Activated T-cell treated with anti-CD3 and anti-CD28 coated beads for 4 hours (primary cell): ENCODE measurements around the gene ZBTB32.

Experiments
- DNase-seq: peaks from one replicate; pipeline ENCODE4 v3.0.0-alpha.2; 2020

ZBTB32 gene

DNA sequence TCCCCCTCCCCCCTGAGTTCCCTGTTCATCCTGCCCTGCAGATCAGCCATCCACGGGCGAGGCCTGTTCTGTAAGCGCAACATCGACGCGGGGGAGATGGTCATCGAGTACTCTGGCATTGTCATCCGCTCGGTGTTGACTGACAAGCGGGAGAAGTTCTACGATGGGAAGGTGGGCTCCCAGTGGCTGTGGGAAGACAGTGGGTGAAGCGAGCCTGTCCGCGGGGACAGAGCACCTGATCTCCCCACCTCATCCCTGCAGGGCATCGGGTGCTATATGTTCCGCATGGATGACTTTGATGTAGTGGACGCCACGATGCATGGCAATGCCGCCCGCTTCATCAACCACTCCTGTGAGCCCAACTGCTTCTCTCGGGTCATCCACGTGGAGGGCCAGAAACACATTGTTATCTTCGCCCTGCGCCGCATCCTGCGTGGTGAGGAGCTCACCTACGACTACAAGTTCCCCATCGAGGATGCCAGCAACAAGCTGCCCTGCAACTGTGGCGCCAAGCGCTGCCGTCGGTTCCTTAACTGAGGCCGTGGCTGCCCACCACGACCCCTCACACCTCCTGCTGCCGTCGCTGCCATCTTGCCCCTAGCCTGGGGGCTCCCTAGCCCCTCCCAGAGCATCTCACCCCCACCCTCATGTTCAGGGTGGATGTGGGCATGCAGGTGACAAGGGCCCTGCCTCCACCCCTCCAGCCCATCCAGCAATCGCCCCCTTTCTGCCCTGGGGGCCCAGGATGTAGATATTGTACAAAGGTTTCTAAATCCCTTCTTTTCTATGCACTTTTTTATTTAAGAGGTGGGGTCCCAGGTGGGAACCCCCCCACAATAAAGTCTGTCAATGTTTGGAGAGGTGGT lies 33.9 kb downstream of the ZBTB32 start:
- DNase-seq, result no peak

DNA sequence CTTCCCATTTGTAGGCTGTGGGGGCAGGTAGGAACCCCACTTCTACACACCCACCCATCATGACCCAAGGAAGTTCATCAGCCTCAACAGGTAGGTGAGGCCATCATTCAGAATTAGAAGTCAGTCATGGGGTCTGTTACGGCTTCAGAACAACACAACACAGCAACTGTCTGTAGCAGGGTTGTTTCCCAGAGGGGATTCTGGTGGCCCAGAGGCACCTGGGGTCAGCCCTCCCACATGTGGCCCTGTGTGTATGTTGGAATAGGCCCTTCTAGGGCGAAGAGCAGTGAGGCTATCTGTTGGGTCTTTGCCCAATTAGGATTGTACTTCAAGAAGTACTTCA lies 34.5 kb downstream of the ZBTB32 start:
- DNase-seq, result no peak

DNA sequence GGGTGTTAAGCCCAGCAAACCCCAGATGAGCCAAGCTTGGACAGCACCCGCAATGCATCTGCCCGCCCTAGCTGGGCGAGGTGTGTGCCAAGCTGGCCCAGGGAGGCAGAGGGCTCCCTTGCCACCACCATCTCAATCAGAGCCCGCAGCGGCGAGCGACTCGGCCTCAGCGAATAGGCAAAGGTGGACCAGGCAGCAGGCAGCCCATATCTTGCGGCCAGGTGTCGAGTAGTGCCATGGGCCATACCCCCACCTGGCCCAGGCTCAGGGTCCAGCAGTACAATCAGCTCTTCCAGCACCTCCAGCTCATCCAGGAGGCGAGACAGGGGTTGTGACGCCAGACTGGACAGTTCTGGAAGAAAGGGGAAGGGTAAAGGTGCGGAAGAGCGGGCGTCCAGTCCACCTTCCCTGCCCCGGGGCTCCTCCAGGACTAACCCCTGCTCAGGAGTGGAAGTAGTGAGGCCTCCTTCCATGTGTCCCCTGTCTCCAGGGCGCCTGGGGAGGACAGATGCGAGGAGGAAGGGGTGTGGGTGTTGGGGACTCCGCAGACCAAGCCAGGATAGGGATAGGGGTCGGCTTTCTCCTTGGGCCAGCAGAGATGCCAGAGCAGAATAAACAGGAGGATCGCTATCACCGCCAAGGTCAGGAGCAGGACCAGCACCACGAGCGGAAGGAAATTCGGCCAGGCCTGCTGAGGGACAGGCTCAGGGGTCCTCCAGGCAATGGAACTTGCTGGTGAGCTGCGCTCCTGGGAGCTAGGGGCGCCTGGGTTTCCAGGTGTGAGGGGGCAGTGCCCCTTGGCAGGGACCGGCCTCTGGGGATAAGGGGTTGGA lies 35.1 kb downstream of the ZBTB32 start:
- no peak for DNase-seq

DNA sequence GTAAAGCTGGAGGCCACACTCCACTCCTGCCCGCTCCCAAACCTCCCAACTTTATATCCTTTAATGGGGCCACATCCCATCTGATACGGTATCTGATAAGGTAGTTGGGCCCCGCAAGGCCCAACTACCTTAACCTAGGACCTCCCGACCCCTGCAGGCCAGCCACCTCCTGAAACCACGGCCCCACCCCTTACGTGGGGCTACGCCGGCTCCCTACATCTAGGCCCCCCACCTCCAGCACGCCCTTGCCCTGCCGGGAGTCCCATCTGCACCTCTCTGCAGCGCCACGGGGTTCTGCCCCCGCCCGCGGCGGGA lies 35.7 kb downstream of the ZBTB32 start:
- no peak for DNase-seq

DNA sequence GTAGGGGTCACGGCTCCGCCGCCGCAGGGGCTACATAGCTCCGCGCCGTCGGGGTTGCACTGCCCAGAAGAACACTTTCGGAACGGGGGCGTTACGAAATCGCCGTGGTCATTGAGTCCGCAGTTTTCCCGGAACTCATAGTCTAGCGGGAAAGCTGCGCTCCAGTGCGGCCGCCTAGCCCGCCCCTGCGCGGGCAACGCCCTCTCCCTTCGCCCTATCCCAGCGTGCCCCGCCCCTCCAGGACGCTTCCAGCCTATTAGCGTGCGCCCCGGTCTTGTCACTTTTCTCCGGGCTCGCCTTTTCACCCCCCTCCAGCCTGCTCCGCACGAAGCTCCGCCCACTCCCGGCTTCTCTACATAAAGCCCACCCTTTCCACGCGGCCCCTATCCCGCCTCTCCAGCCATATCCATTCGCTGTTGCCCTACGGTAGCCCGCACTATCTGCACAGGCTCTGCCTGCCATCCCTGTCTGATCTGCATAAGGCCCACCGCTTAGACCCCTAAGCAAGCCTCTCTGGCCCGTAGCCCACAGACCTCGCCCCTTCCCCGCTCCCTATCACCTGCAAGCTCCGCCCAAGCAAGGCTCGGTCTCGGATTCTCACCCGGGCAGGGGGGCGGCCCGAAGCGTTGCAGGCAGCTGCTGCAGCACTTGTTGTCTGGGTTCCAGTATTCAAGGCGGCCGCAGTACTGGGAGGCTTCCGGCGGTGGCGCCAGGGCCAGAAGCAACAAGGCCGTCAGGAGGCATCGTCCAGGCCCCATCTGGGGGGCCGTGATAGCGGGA lies 36.3 kb downstream of the ZBTB32 start:
- DNase-seq, result peak; percentile 92

DNA sequence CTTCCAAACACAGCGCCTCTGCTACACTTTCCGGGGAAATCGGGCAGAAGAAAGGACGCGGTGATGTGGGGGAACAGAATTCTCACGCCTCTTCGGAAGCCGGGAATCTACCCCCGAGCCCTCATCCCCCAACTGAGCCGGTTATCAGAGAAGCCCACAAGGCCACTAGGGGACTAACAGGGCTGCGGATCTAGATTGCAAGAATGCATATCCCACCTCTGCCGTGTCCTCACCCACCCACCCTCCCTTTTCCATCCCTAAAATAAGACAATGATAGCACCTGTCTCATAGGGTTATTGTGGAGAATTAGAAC lies 36.8 kb downstream of the ZBTB32 start:
- no peak for DNase-seq

DNA sequence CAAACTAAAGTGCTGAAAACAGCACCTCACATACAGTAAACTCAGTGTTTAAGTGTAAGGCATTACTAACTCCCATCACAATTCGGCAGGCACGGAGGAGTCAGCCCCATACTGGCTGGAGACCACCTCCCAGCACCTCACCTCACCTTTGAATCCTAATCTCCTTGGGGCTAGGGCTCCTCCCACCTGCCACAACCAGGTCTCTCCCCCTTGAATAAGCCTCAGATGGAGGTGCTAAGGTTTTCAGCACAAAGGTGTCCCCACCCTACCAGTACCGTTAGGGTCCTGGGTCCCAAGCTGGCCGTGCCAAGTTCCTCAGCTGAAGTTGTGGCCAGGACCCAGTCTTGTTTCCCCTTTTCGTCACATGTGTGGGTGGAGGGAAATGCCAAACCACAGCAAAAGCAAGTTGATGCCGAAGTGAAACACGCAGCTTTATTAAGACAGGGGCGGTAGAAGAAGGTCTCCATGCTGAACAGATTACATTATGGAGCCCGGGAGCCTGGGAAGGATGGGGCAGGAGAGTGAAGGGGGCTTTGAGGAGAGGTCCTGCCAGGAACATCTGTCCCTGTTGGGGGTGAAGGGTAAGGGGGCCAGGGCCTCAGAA lies 37.9 kb downstream of the ZBTB32 start, which contains the start of gene IGFLR1:
TSS of gene IGFLR1 (minus strand) at position 332 of the 604 bp plus-strand sequence. CDS start 1,272 bp downstream, outside the sequence.
- DNase-seq, result peak; percentile 64

DNA sequence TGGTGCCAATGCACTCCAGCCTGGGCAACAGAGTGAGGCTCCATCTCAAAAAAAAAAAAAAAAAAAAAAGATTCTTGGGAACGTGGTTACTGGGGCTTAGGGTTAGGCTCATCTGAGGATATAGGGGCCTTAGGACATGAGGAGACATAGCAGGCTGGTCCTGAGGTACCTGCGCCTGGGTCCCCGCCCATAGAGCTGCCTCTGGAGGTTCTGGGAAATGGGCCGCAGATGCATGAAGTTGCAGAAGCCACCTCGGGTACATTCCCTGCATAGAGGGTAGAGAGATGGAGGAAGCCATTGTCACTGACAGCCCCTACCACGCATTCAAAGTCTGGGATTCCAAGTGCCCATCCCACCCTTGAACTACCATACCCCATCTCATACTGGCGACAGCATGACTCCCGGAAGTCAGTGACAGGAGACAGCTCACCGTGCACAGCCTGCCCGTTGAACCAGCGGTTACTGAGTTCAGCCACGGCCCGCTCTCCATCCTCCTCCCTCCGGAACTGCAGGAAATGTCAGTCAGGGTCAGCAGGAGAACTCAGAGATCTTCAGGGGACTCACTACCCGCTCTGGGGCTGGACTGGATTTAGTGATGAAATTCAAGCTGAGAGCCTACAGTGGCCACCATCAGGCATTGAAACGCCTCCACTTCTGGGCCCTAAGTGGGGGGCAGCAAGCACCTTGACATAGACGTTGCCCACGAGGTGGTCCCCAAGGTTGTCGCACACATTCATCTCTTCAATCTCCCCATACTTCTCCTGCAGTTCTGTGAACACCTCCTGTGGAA lies 39.5 kb downstream of the ZBTB32 start:
- no peak for DNase-seq

DNA sequence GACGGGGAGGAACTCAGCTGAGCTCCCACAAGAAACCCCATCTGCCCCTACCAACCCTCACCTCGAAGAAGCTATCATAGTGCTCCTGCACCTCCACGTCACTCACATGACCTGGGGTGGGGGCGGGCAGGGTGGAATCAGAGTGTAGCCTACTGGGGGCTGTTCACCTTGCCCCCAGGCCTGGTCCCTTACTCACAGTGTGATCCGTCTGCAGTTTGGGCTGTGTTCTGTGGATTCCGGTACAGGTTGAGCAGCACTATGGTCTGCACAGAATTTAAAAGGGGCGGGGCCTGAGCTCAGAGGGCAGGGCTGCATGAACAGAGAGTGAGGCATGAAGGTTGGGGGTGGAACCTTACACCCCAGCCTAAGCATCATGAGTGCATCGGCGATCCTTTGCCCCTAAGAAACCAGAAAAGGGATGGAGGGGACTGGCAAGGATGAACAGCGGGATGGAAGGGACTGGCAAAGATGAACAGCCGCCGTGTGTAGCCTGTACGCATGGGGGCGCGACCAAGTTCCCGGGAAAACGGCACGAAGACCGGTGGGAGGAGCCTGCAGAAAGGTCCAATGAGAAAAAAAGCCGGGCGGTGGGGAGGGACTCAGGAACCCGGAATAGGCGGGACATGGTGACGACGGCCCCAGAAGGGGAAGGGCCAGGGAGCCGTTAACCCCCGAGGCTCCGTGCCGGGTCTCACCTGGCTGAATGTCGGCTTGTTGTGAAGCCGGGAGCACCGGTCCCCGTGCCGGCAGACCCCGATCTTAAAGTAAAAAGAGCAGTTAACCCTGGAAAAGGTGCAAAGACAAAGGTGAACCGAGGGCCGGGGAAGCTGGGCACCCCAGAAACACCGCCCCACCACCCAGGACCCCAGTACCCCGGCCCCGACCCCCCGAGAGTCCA lies 40.3 kb downstream of the ZBTB32 start:
- peak; percentile 90 for DNase-seq

DNA sequence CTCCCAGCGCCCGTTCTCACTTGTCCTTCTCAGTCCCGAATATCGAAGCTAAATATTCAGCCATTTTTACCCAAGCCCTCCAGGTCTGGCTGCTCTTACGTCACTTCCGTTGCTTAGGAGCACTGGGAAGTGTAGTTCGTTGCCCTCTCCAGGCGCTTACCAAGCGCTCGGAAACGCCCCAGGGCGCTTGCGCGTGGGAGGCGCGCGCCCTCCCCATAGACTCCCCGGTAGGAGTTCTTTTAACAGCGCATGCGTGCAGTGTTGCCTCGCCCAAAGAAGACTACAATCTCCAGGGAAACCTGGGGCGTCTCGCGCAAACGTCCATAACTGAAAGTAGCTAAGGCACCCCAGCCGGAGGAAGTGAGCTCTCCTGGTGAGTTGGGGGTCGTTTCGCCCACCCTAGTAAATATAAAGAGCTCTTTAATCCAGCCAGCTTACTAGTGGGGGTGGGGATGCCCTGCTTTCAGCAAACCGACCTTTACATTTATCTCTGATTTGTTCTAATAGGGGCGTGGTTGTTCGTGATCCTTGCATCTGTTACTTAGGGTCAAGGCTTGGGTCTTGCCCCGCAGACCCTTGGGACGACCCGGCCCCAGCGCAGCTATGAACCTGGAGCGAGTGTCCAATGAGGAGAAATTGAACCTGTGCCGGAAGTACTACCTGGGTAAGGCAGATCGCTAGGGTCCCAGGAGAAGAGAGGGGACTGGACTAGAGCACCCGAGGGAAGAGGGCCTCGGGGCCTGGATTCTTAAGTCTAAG lies 41.1 kb downstream of the ZBTB32 start, which contains the start of the genes PSENEN and U2AF1L4:
TSS of gene PSENEN (plus strand) at position 324 of the 759 bp plus-strand sequence. CDS start at position 604, 280 bp downstream.
TSS of gene U2AF1L4 (minus strand) at position 91 of the 759 bp plus-strand sequence. CDS start at position 64, 27 bp downstream.
- DNase-seq, result peak; percentile 91

DNA sequence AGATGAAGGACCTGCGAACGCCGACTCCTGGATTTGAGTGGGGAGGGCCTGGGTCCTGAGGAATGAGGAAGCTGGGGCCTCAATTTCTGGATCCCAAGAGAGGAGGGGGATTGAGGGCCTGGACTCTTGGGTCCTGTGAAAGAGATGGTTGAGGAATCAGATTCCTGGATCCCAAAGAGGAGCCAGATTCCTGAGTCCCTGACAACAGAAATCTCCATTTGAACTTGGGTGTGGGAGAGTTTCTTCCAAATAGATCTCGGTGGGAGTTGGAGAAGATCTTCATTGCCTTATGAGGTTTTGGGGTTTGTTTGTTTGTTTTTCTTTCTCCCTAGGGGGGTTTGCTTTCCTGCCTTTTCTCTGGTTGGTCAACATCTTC lies 41.7 kb downstream of the ZBTB32 start:
- no peak for DNase-seq

DNA sequence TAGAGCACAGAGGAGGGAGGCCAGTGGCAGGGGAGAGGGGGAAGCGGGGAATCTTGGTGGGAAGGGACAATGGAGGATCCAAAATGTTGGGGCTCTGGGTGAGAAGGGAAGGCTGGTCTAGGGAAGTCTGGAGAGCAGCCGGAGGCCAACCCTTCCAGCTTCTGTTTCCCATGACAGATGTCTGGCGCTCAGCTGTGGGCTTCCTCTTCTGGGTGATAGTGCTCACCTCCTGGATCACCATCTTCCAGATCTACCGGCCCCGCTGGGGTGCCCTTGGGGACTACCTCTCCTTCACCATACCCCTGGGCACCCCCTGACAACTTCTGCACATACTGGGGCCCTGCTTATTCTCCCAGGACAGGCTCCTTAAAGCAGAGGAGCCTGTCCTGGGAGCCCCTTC lies 42.2 kb downstream of the ZBTB32 start:
- DNase-seq, result no peak

DNA sequence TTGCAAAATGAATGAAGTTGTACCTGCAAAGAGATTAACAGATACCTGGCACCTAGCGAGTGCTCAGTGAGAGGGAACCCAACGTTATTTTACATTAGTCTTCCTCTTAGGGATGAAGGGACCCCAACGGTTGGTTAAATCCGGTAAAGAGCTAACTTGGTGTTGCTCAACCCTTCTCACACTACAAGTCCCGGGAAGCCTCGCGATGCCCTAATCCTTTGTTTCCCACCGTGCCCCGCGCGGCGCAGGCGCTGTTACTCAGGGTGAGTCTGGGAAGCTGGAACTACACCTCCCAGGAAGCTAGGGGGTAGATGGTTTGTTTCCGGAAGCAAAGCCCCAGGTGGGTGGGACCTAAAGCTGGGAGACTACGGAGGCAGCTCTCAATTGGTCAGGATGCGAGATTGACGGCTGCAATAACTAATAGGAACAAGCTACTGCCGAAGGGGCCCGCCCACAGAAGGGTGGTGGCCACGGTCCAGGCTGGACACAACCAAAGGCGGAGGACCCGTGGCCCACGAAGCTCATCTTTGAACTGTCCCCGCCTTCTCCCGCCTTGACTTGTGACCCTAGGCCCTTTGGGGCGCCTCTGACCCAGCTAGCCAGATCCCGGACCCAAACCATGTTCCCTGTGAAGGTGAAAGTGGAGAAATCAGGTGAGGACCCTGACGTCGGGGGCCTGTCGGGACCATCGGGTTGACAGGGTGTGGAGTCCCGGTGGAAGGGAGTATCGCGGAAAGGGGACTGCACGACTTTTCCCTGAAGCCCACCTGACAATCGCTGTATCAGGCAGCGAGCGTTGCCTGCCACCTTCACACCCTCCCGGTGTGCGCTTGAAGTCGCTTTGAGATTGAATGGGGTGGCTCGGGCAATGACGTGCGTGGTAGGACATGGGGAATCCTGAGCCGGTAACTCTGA lies 44.0 kb downstream of the ZBTB32 start, which contains the start of gene LIN37:
TSS of gene LIN37 (plus strand) at position 471 of the 915 bp plus-strand sequence. CDS start at position 620, 149 bp downstream.
- DNase-seq, result peak; percentile 97

DNA sequence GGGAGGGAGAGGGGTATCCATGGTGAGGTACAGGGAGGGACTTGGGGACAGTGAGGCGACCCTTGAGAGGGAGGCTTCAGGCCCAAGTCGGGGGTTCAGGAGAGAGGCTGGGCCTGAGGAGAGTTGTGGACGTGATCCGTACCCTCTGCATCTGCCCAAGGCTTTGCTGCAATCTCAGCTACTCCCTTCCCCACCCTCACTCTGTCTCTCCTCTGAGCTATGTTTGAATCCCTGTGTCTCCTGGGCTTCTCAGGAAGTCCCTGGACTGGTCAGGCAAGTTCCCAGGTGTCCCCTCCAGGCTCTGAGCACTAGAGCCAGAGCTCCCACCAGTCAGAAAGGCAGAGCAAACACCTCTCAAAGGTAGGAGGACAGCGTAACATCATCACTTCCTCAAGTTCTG lies 45.8 kb downstream of the ZBTB32 start:
- no peak for DNase-seq

DNA sequence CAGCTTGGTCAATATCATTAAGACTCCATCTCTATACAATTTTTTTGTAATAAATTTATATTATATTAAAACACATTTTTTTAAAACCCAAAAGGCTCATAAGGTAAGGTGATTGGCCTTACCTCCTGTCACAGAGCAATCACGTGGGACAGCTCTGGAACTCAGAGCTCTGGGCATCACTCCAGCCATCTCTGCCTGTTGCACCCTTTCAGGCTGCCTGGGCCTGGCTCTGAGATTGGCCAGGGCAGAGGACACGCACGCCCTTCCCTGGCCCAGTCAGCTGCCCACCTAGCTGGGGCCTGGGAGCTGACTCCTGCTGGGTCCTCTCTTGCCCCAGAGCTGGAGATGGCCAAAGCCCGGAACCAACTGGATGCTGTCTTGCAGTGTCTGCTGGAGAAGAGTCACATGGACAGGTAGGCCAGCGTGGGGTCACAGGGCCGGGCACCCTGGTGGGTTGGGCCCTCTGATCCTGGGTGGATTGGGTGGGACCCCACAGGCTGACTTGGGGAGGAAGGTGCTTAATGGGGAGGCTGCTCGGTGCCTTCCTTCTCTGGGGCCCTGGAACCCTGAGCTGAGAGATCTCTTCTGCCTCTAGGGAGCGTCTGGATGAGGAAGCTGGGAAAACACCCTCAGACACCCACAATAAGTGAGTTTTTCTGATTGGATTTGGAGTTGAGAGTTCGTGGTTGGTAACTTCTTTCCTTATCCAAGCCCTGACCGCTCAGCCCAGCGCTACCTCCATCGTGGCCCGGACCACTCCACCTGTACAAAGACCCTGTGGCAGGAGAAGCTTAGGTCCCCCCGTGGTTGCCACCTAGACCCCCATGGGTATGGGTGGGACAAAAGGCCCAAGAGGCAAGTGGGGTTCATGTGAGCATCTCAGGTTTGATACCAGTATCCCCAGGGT lies 47.7 kb downstream of the ZBTB32 start:
- no peak for DNase-seq

DNA sequence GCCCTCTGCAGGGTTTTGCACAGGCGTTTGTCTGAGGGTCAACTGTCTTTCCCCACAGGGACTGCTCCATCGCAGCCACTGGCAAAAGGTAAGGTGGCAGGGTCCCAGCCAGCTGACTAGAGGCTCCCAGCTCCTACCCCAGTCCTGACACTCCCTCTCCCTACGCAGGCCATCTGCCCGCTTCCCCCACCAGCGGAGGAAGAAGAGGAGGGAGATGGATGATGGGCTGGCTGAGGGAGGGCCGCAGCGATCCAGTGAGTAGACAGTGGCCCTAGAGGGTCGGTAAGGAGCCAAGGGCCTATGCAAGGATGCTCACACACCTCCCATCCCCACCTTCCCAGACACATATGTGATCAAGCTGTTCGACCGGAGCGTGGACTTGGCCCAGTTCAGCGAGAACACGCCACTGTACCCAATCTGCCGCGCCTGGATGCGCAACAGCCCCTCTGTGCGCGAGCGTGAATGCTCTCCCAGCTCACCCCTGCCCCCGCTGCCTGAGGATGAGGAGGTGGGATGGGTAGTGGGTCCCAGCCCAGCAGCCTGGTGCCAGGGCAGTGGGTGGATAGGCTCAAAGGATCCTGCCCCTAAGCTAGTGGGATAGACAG lies 48.5 kb downstream of the ZBTB32 start:
- DNase-seq, result no peak

DNA sequence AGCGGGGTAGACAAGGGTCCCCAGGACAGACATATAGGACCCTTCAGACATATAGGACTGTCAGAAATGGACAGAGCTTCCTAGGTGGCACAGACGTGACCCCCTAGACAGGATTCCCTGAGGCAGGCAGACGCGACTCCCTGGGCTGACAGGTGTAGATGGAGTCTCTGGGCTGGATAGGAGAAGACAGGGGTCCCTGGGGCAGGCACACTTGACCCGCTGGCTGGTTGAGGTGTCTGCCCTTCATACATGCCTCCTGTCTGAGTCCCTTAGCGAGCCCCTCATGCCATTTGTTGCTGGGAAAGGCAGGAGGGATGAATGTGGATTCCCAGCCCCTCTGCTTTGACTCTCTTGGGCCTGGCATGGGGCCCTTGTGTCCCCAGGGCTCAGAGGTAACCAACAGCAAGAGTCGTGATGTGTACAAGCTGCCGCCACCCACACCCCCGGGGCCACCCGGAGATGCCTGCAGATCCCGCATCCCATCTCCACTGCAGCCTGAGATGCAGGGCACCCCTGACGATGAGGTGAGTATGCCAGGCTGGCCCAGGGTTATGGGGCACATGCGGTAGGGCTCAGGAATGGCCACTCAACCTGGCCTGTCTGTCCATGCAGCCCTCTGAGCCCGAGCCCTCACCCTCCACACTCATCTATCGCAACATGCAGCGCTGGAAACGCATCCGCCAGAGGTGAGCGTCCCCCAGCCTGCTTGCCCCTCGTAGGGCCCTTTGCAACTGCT lies 49.4 kb downstream of the ZBTB32 start:
- DNase-seq, result no peak
